GM18507 (cell line): Measurements from ENCODE around the gene ZDHHC18.
A peak's percentile ranks its signal among the peaks of the same experiment; 100 is the strongest.
"Not testable (repeated sequence)": the region's sequence is repeated elsewhere in the genome, so short reads cannot be mapped to it uniquely, and the experiment has no call there.

Experiments
- DNase-seq: peaks from one replicate; pipeline ENCODE4 v3.0.0; 2011; ENCODE audit warnings: low read depth; ENCODE audit not compliant: insufficient read length; ENCODE audit errors: extremely low spot score
- FAIRE-seq: peaks from 2 replicates; lab custom pipeline; 2011; peaks lifted over from hg19 to GRCh38; lab: Jason Lieb, UNC

Gene ZDHHC18

GRCh38 chr1:26829184-26829911 lies 2.9 kb downstream of the ZDHHC18 start:
- no peak for DNase-seq
- peak; percentile 24 for FAIRE-seq

GRCh38 chr1:26831059-26831458 lies 4.6 kb downstream of the ZDHHC18 start:
- FAIRE-seq (no peak), DNase-seq (no peak)

GRCh38 chr1:26831546-26832248 lies 5.2 kb downstream of the ZDHHC18 start:
- no peak for FAIRE-seq
- DNase-seq, result no peak

GRCh38 chr1:26832249-26832960 lies 5.9 kb downstream of the ZDHHC18 start:
- DNase-seq, result no peak
- FAIRE-seq, result no peak

- DNase-seq, result peak; percentile 85
- FAIRE-seq, result peak; percentile 100
Measured at GRCh38 chr1:26833432-26834405, 7.2 kb downstream of the ZDHHC18 start.

- FAIRE-seq, result not testable (repeated sequence)
Measured at GRCh38 chr1:26837665-26838064, 11.2 kb downstream of the ZDHHC18 start.

GRCh38 chr1:26838474-26839338 lies 12.2 kb downstream of the ZDHHC18 start:
- peak; percentile 58 for DNase-seq
- FAIRE-seq, result peak; percentile 91

More at GRCh38 chr1:26837665-26838064, 11.2 kb downstream of the ZDHHC18 start:
- not testable (repeated sequence) for DNase-seq

GRCh38 chr1:26839339-26839722 lies 12.8 kb downstream of the ZDHHC18 start:
- FAIRE-seq (no peak), DNase-seq (no peak)

- no peak for DNase-seq
- no peak for FAIRE-seq
Measured at GRCh38 chr1:26839779-26840178, 13.3 kb downstream of the ZDHHC18 start.

- FAIRE-seq (no peak), DNase-seq (no peak)
Measured at GRCh38 chr1:26844424-26845196, 18.1 kb downstream of the ZDHHC18 start.

- not testable (repeated sequence) for DNase-seq, FAIRE-seq
Measured at GRCh38 chr1:26847826-26848225, 21.3 kb downstream of the ZDHHC18 start.

GRCh38 chr1:26848499-26848898 lies 22.0 kb downstream of the ZDHHC18 start:
- no peak for FAIRE-seq

GRCh38 chr1:26848941-26849774 lies 22.7 kb downstream of the ZDHHC18 start:
- FAIRE-seq, result no peak
- no peak for DNase-seq

More at GRCh38 chr1:26848499-26848898, 22.0 kb downstream of the ZDHHC18 start:
- DNase-seq, result no peak

- FAIRE-seq (no peak), DNase-seq (no peak)
Measured at GRCh38 chr1:26851106-26851684, 24.7 kb downstream of the ZDHHC18 start.

- no peak for DNase-seq
- FAIRE-seq, result no peak
Measured at GRCh38 chr1:26852701-26853100, 26.2 kb downstream of the ZDHHC18 start.

- FAIRE-seq (peak; percentile 81), DNase-seq (peak; percentile 62)
Measured at GRCh38 chr1:26853156-26853555, 26.7 kb downstream of the ZDHHC18 start.
